Esophagus muscularis mucosa (tissue), 3 donors: ENCODE measurements around the gene KRT8.

Source experiments
- CTCF ChIP-seq, 3 experiments: fragments of 200-600 bp in 2 of 3; fragments of 450-650 bp in 1 of 3; sonication (generic) in 2 of 3; IDR thresholded peaks; one replicate each; pipeline ENCODE4 v1.5.1; 2017 to 2019; ENCODE audit warnings: antibody characterized with exemption in 3 of 3, mild to moderate bottlenecking in 2 of 3, moderate library complexity in 1 of 3
- POLR2A ChIP-seq: fragments of 450-650 bp; IDR thresholded peaks from one replicate; pipeline ENCODE4 v1.6.1; 2017; ENCODE audit warnings: antibody characterized with exemption, moderate library complexity, mild to moderate bottlenecking, low read depth
- POLR2AphosphoS5 ChIP-seq, 2 donors: sonication (generic); formaldehyde crosslinking; IDR thresholded peaks; one replicate each; pipeline ENCODE4 v1.6.1; 2017; ENCODE audit warnings: antibody characterized with exemption in 2 of 2

DNA sequence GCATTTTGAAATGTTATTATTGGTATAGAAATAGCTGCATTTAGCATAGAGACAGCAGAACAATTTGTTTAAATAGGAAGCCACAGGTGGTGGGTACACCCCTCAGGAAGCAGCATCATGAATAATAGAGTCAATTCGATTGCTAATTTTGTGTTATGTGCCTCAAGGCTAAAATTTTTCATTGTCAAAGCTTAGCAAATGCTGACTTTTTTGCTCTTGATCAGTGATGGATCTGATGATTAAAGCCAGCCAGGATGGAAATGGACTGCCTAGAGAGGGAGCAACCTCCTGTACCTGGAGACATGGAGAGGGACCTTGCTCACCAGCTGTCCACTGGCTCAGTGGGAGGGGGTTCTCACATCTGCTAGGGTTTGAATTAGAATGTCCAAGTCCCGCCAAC, 4.5 kb upstream of the KRT8 start:
- TF ChIP-seq CTCF (IDR thresholded peaks at IDR 0.05) (no peak), POLR2A (no peak), POLR2AphosphoS5 (IDR thresholded peaks at IDR 0.05) (no peak)
